Uterus (tissue), 4 donors: ENCODE measurements around the gene MAPKBP1. TPM values are rescaled to one million over a fixed set of nuclear protein-coding genes. Genes with fewer than 3 reads are reported as not detected.
A peak's percentile ranks its signal among the peaks of the same experiment; 100 is the strongest.

Source experiments
- DNase-seq, 2 donors: peaks; one replicate each; pipeline ENCODE4 v3.0.0-alpha.2; 2019 to 2020
- H3K27ac ChIP-seq, 2 donors: fragments of 200-600 bp; sonication (generic); 1 replicate in 1 of 2; 2 replicates in 1 of 2; pipeline ENCODE4 v1.5.1; 2016 to 2018
- H3K27me3 ChIP-seq, 2 donors: fragments of 200-600 bp; sonication (generic); one replicate each; pipeline ENCODE4 v1.5.1; 2018 to 2019; ENCODE audit warnings: control low read depth in 1 of 2
- H3K36me3 ChIP-seq, 2 donors: fragments of 200-600 bp; sonication (generic); one replicate each; pipeline ENCODE4 v1.5.1; 2019; ENCODE audit warnings: control low read depth in 1 of 2
- H3K4me1 ChIP-seq, 2 donors: fragments of 200-600 bp; sonication (generic); one replicate each; pipeline ENCODE4 v1.5.1; 2018 to 2019; ENCODE audit warnings: control low read depth in 1 of 2
- H3K4me3 ChIP-seq, 2 donors: fragments of 200-600 bp; sonication (generic); 1 replicate in 1 of 2; 2 replicates in 1 of 2; pipeline ENCODE4 v1.5.1; 2018 to 2019; ENCODE audit warnings: mild to moderate bottlenecking in 1 of 2
- H3K9me3 ChIP-seq, 2 donors: fragments of 200-600 bp; sonication (generic); one replicate each; pipeline ENCODE4 v1.5.1; 2019; ENCODE audit warnings: control low read depth in 1 of 2
- CTCF ChIP-seq, 4 experiments: fragments of 200-600 bp in 2 of 4; fragments of 450-650 bp in 2 of 4; sonication (generic) in 2 of 4; IDR thresholded peaks; one replicate each; pipeline ENCODE4 v1.5.1; 2016 to 2019; ENCODE audit warnings: antibody characterized with exemption in 4 of 4, mild to moderate bottlenecking in 2 of 4, moderate library complexity in 1 of 4
- POLR2A ChIP-seq, 2 donors: fragments of 450-650 bp; IDR thresholded peaks; one replicate each; pipeline ENCODE4 v1.6.1; 2016; ENCODE audit warnings: antibody characterized with exemption in 2 of 2, mild to moderate bottlenecking in 1 of 2, moderate library complexity in 1 of 2
- intact Hi-C: fragments of 100-400 bp; cut with DNase I; formaldehyde crosslinking; loops from one replicate; pipeline ENCODE4 v1.15.1; 2023; ENCODE audit warnings: low total_unique reads
- total RNA-seq, 4 donors: library from RNA; depleted of rRNA in 3 of 4; stranded (reverse); fragments of >200 nt in 3 of 4; gene quantifications; one replicate each; pipeline versions ENCODE4 v1.1.0 to v1.2.4, GENCODE V29; 2014 to 2023
- donor health status: DM: yes; HTN: yes; CAD: no.

MAPKBP1 gene
- total RNA-seq, 4 donors from 2014 or later, result 5.9 to 56.2 (median 23.5) TPM

- H3K4me3 ChIP-seq, result no peak overlapping the region
These were observed 86.0 kb downstream of the MAPKBP1 start for GRCh38 chr15:41860049-41860828.

GRCh38 chr15:41861736-41862356 is 87.6 kb downstream of the MAPKBP1 start:
- intact Hi-C loops, result no loop called here
- H3K27me3 ChIP-seq, result no peaks in the 10 kb centered on the region
- no peak for DNase-seq
- no peaks in the 10 kb centered on the region for H3K4me1 ChIP-seq
- H3K27ac ChIP-seq, result no peak overlapping the region
- no peak for TF ChIP-seq CTCF (IDR thresholded peaks at IDR 0.05)
- TF ChIP-seq POLR2A (IDR thresholded peaks at IDR 0.05), result no peak
- H3K9me3 ChIP-seq, result no peaks in the 10 kb centered on the region
- no peak overlapping the region for H3K4me3 ChIP-seq
- H3K36me3 ChIP-seq, result no peaks in the 10 kb centered on the region

More at GRCh38 chr15:41860049-41860828, 86.0 kb downstream of the MAPKBP1 start:
- Histone ChIP-seq H3K36me3 (no peaks in the 10 kb centered on the region), H3K27ac (no peak overlapping the region), H3K9me3 (no peaks in the 10 kb centered on the region), H3K4me1 (no peaks in the 10 kb centered on the region), H3K27me3 (no peaks in the 10 kb centered on the region)
- DNase-seq, result peak in 1 of 2 donors; percentile 34
- no peak for TF ChIP-seq POLR2A (IDR thresholded peaks at IDR 0.05)
- TF ChIP-seq CTCF (IDR thresholded peaks at IDR 0.05), result peak in 1 of 4 experiments; percentile 37
- intact Hi-C loops, result no loop called here

GRCh38 chr15:41862515-41863116 is 88.3 kb downstream of the MAPKBP1 start:
- TF ChIP-seq CTCF (IDR thresholded peaks at IDR 0.05) (no peak), POLR2A (IDR thresholded peaks at IDR 0.05) (no peak)
- H3K27ac ChIP-seq, result no peak overlapping the region
- no peaks in the 10 kb centered on the region for H3K36me3 ChIP-seq
- intact Hi-C loops, result no loop called here
- DNase-seq, result no peak
- no peaks in the 10 kb centered on the region for H3K27me3 ChIP-seq
- H3K9me3 ChIP-seq, result no peaks in the 10 kb centered on the region
- H3K4me1 ChIP-seq, result no peaks in the 10 kb centered on the region
- H3K4me3 ChIP-seq, result no peak overlapping the region

- no peak overlapping the region for H3K4me3 ChIP-seq
- intact Hi-C loops, result no loop called here
- H3K4me1 ChIP-seq, result no peaks in the 10 kb centered on the region
- H3K36me3 ChIP-seq, result no peaks in the 10 kb centered on the region
- H3K27me3 ChIP-seq, result no peaks in the 10 kb centered on the region
- no peak for DNase-seq
- TF ChIP-seq POLR2A (IDR thresholded peaks at IDR 0.05), result no peak
- no peak for TF ChIP-seq CTCF (IDR thresholded peaks at IDR 0.05)
- H3K27ac ChIP-seq, result no peak overlapping the region
- no peaks in the 10 kb centered on the region for H3K9me3 ChIP-seq
These were observed 91.3 kb downstream of the MAPKBP1 start for GRCh38 chr15:41865490-41866055.
